Measurements from ENCODE around the gene NTRK1. TPM values are rescaled to one million over a fixed set of nuclear protein-coding genes. Genes with fewer than 3 reads are reported as not detected.

The NTRK1 gene
- polyA plus RNA-seq, 1 experiment = 0.02 TPM

- no peak for DNase-seq (ENCODE audit: low read depth)
- Histone ChIP-seq H3K4me3 (ENCODE audit: low read depth, low read length) (no peak overlapping the region), H3K27me3 (ENCODE audit: control insufficient read depth, insufficient read depth, low read length) (peaks cover 54% of the 10 kb centered on the region), H3K36me3 (ENCODE audit: control insufficient read depth, insufficient read depth, low read length) (no peaks in the 10 kb centered on the region)
- ChIA-PET POLR2A (no interaction called here), CTCF (interaction anchor here (1.3 to 5.0 kb wide), 4 partner anchors 11 to 122 kb away, joined by 4 to 43 read pairs (median 22); partner anchors contain the start of genes METTL25B and NTRK1)
- no peak for TF ChIP-seq CTCF (IDR thresholded peaks at IDR 0.05; ENCODE audit: insufficient read depth, low read depth, low read length)
Observed at GRCh38 chr1:156848461-156849150, 12.1 kb upstream of the NTRK1 start.

GRCh38 chr1:156849151-156849496, 11.5 kb upstream of the NTRK1 start:
- Histone ChIP-seq H3K27me3 (ENCODE audit: control insufficient read depth, insufficient read depth, low read length) (peaks cover 55% of the 10 kb centered on the region), H3K4me3 (ENCODE audit: low read depth, low read length) (no peak overlapping the region), H3K36me3 (ENCODE audit: control insufficient read depth, insufficient read depth, low read length) (no peaks in the 10 kb centered on the region)
- no peak for DNase-seq (ENCODE audit: low read depth)
- TF ChIP-seq CTCF (IDR thresholded peaks at IDR 0.05; ENCODE audit: insufficient read depth, low read depth, low read length) = no peak
- ChIA-PET CTCF (interaction anchor here (1.0 to 5.0 kb wide), 4 partner anchors 9 to 225 kb away, joined by 3 to 43 read pairs (median 14); partner anchors contain the start of gene NTRK1), POLR2A (no interaction called here)

- POLR2A ChIA-PET = no interaction called here
- peaks cover 42% of the 10 kb centered on the region for H3K27me3 ChIP-seq (ENCODE audit: control insufficient read depth, insufficient read depth, low read length)
- CTCF ChIA-PET = interaction anchor here (1.1 to 11.9 kb wide), 6 partner anchors 13 to 172 kb away, joined by 3 to 174 read pairs (median 6); no protein-coding TSS in a partner anchor
Observed at GRCh38 chr1:156851779-156852417, 8.8 kb upstream of the NTRK1 start.

GRCh38 chr1:156852418-156852874, 8.2 kb upstream of the NTRK1 start:
- ChIA-PET POLR2A (no interaction called here), CTCF (interaction anchor here (0.6 to 11.9 kb wide), 10 partner anchors 9 to 173 kb away, joined by 3 to 174 read pairs (median 4); partner anchors contain the start of gene NTRK1)
- H3K27me3 ChIP-seq (ENCODE audit: control insufficient read depth, insufficient read depth, low read length) = peaks cover 45% of the 10 kb centered on the region
- no peak for TF ChIP-seq CTCF (IDR thresholded peaks at IDR 0.05; ENCODE audit: insufficient read depth, low read depth, low read length)
- DNase-seq (ENCODE audit: low read depth) = no peak
- H3K36me3 ChIP-seq (ENCODE audit: control insufficient read depth, insufficient read depth, low read length) = no peaks in the 10 kb centered on the region
- no peak overlapping the region for H3K4me3 ChIP-seq (ENCODE audit: low read depth, low read length)

More at GRCh38 chr1:156851779-156852417, 8.8 kb upstream of the NTRK1 start:
- Histone ChIP-seq H3K4me3 (ENCODE audit: low read depth, low read length) (no peak overlapping the region), H3K36me3 (ENCODE audit: control insufficient read depth, insufficient read depth, low read length) (no peaks in the 10 kb centered on the region)
- TF ChIP-seq CTCF (IDR thresholded peaks at IDR 0.05; ENCODE audit: insufficient read depth, low read depth, low read length) = no peak
- DNase-seq (ENCODE audit: low read depth) = no peak

GRCh38 chr1:156853761-156854160, 6.9 kb upstream of the NTRK1 start:
- CTCF ChIA-PET = interaction anchor here (1.3 to 11.9 kb wide), 4 partner anchors 9 to 164 kb away, joined by 5 to 174 read pairs (median 6); no protein-coding TSS in a partner anchor

More at GRCh38 chr1:156853761-156854160, 6.9 kb upstream of the NTRK1 start:
- TF ChIP-seq CTCF (IDR thresholded peaks at IDR 0.05; ENCODE audit: insufficient read depth, low read depth, low read length) = no peak
- Histone ChIP-seq H3K4me3 (ENCODE audit: low read depth, low read length) (no peak overlapping the region), H3K27me3 (ENCODE audit: control insufficient read depth, insufficient read depth, low read length) (peaks cover 44% of the 10 kb centered on the region), H3K36me3 (ENCODE audit: control insufficient read depth, insufficient read depth, low read length) (no peaks in the 10 kb centered on the region)
- no peak for DNase-seq (ENCODE audit: low read depth)
- POLR2A ChIA-PET = no interaction called here
